HG03025 (cell line): ENCODE results near the gene TFB1M.
"Not testable (repeated sequence)": the region's sequence is repeated elsewhere in the genome, so short reads cannot be mapped to it uniquely, and the experiment has no call there.

ENCODE experiments used
- ATAC-seq: cut with Tn5 transposase; IDR thresholded peaks from one replicate; pipeline ENCODE4 v1.9.1; 2021; ENCODE audit warnings: mild to moderate bottlenecking, moderate library complexity; ENCODE audit not compliant: unreplicated experiment, low FRiP score

TFB1M gene

GRCh38 chr6:155306958-155307357, 7.3 kb downstream of the TFB1M start:
- ATAC-seq: no peak

GRCh38 chr6:155303361-155303870, 10.9 kb downstream of the TFB1M start:
- no peak for ATAC-seq

GRCh38 chr6:155301867-155302266, 12.4 kb downstream of the TFB1M start:
- no peak for ATAC-seq

GRCh38 chr6:155297669-155298068, 16.6 kb downstream of the TFB1M start:
- ATAC-seq: no peak

- ATAC-seq: no peak
Measured at GRCh38 chr6:155292711-155293110, 21.6 kb downstream of the TFB1M start.

DNA sequence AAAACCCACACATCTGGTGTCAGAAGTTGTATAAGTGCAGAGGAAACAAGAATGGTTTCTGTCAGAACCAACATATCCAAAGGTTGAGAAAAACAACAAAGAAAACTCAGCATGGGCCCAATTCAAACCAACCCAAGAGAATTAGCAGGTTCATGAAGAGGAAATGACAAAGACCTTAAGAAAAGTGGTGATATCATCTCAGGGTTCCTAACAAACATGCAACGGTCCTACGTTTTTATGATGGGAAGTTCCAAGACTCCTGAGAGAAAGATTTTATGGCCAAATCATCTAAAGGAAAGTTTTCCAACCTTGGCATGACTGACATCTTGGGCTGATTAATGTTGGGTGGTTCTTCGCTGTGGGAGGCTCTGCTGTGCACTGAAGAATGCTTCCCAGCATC, 23.0 kb downstream of the TFB1M start:
- no peak for ATAC-seq

- no peak for ATAC-seq
Measured at GRCh38 chr6:155290491-155290890, 23.8 kb downstream of the TFB1M start.

GRCh38 chr6:155287762-155288161, 26.5 kb downstream of the TFB1M start:
- no peak for ATAC-seq

GRCh38 chr6:155284775-155285174, 29.5 kb downstream of the TFB1M start:
- ATAC-seq: no peak

GRCh38 chr6:155278319-155279049, 35.8 kb downstream of the TFB1M start:
- ATAC-seq: no peak

- ATAC-seq: no peak
Measured at GRCh38 chr6:155276638-155277037, 37.6 kb downstream of the TFB1M start.

- no peak for ATAC-seq
Measured at GRCh38 chr6:155275808-155276480, 38.3 kb downstream of the TFB1M start.

- ATAC-seq: no peak
Measured at GRCh38 chr6:155274533-155274932, 39.8 kb downstream of the TFB1M start.

- no peak for ATAC-seq
Measured at GRCh38 chr6:155274106-155274505, 40.2 kb downstream of the TFB1M start.

- ATAC-seq: no peak
Measured at GRCh38 chr6:155273431-155273830, 40.9 kb downstream of the TFB1M start.

- ATAC-seq: no peak
Measured at GRCh38 chr6:155272353-155273232, 41.7 kb downstream of the TFB1M start.

DNA sequence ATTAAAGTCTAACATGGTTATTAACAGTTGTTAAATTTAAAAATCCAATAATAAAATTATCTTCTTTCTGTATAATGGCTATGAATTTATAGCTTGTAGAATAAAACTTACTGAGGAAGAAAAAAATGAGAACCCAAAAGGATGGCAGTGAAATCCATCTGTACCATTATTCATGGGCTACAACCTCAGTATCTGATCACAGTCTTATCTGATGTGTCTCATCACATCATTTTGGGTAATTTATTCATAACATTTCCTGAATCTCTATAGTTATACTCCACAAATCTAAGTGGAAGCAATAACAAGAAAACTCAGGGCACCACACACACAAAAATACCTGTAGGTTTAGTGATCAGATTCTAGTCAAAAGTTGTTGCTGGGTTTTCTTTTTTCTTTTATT, 43.1 kb downstream of the TFB1M start:
- ATAC-seq: no peak

- no peak for ATAC-seq
Measured at GRCh38 chr6:155270561-155271091, 43.7 kb downstream of the TFB1M start.

DNA sequence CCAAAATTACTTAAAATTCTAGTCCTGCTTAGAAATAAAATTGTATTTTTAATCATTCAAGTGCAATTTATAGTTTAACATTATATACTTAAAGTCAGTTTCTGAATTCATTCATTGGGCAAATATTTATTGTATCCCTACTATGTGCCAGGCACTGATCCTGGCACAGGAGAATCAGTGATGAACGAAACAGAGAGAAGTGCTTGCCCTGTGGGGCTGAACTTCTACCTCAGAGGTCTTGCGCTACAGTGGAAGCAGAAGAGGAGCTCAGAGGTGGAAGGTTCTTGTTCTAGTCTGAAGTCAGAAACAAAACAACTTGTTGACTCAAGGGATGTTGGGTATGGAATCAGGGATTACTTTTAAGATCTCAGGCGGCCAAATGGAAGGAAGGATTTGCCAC, 44.5 kb downstream of the TFB1M start:
- ATAC-seq: no peak

- ATAC-seq: not testable (repeated sequence)
Measured at GRCh38 chr6:155268088-155268867, 46.0 kb downstream of the TFB1M start.
